KG1 (cell line): ENCODE measurements around the gene CCDC187.

Experiments
- DNase-seq: peaks from one replicate; lab custom pipeline; 2025; lab: John Stamatoyannopoulos, UW

The CCDC187 gene

GRCh38 chr9:136311051-136312008, 7.4 kb upstream of the CCDC187 start:
- DNase-seq = no peak

DNA sequence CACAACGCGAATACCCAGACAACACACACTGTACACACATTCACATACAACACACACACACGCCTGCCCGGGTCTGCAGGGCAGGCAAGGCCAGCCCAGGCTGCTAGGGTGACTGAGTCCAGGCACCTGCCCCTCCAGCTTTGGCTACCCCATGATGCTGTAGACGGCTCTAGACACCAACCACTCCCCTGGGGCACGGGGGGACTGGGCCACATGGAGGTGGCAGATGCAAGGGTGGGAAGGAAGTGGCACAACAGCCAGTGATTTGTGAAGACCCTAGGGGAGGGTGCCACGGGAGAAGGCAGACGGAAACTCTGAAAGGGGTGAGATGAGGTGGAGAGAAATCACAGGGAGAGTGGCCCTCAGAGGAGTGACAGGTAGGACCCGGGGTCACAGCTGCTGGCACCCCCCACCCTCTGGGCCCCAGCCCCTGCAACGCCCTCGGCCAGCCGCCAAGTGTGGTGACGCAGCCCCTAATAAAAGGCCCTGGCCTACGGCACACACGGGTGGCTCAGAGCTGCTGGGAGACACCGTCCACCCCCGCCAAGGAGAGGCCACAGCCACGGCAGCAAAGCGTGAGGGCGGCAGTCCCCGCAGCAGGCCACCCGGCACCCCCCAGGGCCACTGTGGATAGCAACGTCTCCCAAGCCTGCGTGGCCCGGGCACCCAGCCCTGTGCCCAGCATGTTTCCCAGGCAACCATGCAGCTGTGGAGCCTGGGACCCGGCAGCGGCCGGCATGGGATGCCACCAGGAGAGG, 6.6 kb upstream of the CCDC187 start:
- no peak for DNase-seq

GRCh38 chr9:136309806-136310220, 5.9 kb upstream of the CCDC187 start:
- no peak for DNase-seq

GRCh38 chr9:136309101-136309801, 5.4 kb upstream of the CCDC187 start:
- DNase-seq = no peak

- no peak for DNase-seq
Measured at GRCh38 chr9:136308702-136309053, 4.8 kb upstream of the CCDC187 start.

GRCh38 chr9:136308006-136308701, 4.3 kb upstream of the CCDC187 start:
- no peak for DNase-seq

DNA sequence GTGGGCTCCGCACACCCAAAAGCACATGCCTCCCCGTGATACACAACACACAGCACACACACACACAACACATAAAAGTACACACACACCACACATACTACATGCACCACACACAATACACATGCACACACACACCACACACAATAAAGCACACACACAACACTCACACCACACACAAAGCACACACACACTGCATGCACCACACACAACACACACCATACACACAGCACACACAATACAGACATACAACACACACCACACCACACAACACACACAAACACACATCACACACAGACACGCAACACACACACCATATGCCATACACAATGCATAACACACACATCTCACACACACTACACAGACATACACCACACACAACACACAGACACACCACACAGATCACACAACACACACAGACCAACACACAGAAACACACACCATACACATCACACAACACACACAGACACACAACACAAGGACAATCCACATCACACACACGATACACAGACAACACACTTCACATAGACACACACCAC, 3.4 kb upstream of the CCDC187 start:
- no peak for DNase-seq

DNA sequence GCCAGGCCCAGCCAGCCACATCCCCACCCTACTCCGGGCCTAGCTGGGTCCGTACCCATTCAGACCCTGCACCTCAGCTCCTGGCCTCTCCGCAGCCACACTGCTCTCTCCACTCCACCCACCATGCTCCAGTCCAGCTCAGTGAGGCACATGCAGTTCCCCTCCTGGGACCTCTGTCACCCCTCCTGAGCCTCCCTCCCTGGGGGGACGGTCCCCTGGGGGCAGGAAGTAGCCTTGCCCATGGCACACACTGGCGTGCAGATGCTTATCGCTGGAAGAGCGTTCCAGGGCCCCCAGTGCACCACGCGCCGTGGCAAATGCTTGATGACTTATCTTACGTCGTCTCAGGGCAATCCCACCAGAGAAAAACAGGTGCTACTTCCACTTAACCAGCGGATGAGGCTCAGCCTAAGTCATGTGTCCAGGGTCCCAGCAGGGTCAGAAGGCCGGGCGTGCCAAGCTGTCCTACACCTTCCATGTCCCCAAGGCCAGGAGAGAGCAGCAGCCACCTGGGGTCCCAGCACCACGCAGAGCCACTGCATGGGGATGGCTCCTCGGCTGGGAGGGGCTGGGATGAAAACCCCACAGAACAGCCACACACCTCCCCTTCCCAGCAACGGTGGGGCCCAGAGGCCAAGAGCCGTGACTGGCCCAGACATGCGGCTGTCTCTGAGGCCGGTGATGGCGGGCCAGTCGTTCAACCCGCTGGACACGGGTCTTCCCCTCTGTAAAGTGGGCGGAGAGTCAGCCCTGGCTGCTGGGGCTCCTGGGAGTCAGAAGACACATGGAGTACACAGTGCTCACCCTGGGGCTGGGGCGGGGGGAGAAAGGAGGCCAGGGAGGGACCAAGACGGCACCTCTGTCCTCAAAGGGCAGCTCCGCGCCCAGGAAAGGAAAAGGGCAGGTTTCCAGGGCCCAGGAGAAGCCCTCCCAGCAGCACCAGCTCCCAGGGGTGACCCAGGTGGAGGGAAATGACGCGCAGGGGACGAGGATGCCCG, 2.6 kb upstream of the CCDC187 start:
- no peak for DNase-seq

GRCh38 chr9:136305804-136306203, 1.9 kb upstream of the CCDC187 start:
- no peak for DNase-seq

- DNase-seq = no peak
Measured at GRCh38 chr9:136304981-136305380, 1.1 kb upstream of the CCDC187 start.

- DNase-seq = no peak
Measured at GRCh38 chr9:136304456-136304855, 562 bp upstream of the CCDC187 start.

- DNase-seq = no peak
Measured at GRCh38 chr9:136303066-136303824, 649 bp downstream of the CCDC187 start.

GRCh38 chr9:136302527-136302926, 1.4 kb downstream of the CCDC187 start:
- no peak for DNase-seq

- DNase-seq = no peak
Measured at GRCh38 chr9:136300866-136301265, 3.0 kb downstream of the CCDC187 start.

- no peak for DNase-seq
Measured at GRCh38 chr9:136300016-136300545, 3.8 kb downstream of the CCDC187 start.

DNA sequence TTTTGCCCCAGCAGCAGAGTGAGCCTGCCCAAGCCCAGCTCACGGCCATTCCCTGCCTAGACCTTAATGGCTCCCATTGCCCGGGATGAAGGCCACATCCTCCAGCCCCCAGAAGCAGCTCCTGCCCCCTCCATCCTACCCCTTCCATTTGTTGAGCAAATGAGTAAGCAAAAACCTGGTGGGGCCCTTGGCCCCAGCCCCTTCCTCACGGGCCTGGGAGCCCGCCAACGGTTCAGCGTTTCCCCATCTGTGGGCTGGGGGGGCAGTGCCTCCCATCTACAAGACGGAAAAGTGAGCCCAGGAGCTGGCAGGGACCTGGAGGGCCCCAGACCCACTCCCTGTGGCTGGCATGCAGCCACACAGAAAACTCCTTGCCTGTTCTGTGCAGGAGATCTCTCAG, 4.4 kb downstream of the CCDC187 start:
- DNase-seq = no peak

DNA sequence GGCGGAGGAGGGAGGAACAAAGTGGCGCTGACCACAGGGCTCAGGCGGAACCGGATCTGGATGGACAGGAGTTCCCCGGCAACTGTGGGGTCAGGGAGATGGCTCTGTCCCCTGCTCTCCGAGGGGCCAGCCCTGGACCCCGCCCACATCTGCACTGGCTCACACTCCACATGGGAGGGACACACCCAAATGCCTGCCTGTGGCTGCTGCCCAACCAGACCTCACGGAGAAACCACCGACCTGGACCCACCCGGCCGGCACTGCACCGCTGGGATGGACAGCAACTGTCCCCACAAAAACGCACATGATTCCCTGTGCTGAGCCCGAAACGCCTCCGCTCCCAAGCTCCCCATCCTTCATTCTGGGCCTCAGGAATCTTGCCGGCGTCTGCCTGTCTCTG, 4.8 kb downstream of the CCDC187 start:
- DNase-seq = no peak

GRCh38 chr9:136297766-136298735, 5.8 kb downstream of the CCDC187 start:
- no peak for DNase-seq
